Measurements from ENCODE around the gene ZNF839.
"Not testable (repeated sequence)": the region's sequence is repeated elsewhere in the genome, so short reads cannot be mapped to it uniquely, and the experiment has no call there.

ZNF839 gene

GRCh38 chr14:102314242-102315011 lies 5.1 kb upstream of the ZNF839 start:
- DNase-seq: peak; percentile 88

DNA sequence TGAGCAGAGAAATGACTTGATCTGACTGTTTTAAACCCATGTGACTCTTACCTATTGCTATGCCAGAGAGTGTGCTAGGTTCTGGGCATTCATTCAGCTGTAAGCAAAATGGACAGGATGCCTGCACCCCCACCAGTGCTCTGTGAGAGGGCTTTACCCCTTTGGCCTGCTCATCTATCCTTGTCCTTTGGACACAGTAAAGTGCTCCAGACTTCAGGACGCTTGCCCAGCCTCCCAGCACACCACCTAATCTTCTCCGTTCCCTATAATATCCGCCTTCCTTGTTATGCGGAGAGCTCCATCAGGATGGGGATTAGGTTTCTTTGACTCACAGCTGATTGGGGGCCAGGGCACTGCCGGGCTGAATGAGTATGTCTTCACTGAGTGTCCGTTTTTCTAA lies 4.4 kb upstream of the ZNF839 start:
- no peak for DNase-seq

GRCh38 chr14:102316338-102316742 lies 3.2 kb upstream of the ZNF839 start:
- DNase-seq: peak; percentile 82

- peak; percentile 95 for DNase-seq
These were observed 2.6 kb upstream of the ZNF839 start for GRCh38 chr14:102316743-102317563.

DNA sequence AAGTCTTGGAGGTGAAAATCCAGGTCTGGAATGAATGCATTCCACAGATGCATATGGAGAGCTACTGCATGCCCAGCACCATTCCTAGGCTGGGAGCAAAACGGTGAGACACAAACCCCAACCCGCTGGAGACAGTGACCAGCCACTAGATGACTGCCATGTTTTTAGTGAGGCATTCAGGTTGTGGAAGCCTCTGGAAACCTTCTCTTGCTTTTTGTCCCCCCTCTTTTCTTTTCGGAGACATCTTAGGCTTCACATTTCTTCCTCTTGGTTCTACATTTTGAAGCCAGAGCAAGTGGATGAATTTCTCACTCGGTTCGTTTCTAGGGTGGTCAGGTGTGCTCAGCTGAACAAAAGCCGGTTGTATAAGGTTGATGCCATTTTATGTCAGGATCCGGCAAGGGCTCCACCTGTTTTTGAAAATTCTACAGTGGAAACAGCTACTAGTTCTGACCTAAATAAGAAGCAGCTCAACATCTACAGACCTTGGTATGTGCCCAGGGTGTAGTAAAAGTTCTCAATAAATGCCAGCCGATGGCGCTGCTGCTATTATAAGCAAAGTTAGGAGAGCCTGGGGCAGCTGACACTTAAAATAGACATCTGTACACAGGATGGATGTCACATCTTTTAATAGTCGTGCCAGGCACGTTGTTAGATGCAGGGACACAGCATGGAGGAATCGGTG lies 1.8 kb upstream of the ZNF839 start:
- no peak for DNase-seq

GRCh38 chr14:102318781-102319276 lies 717 bp upstream of the ZNF839 start:
- no peak for DNase-seq

DNA sequence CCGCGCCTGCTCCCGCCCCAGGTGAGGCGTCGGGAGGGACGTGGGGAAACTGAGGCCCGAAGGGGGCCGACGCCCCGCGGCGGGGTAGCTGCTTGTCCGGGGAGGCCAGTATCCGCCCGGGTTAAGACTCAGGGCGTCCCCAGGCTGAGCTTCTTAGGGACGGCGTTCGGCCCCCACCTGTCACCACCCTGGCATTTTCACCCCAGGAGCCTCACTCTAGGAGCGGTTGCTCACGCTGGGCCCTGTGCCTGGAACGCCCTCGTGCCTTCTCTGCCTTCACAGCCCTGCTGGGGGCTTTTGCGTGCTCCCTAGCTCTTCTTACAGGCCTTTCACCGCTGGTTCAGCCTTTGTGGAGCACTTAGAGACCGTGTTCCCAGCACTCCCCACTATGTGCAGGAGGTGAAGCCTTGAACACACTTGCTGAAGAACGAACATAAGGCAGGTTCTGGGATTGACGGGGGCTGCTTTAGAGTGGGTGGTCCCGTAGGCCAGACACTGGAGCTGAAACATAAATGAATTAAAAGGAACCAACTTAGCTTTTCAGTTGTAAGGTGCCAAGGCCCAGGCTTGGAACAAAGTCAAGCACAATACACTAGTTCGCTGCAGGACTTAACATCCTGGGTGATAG lies 601 bp downstream of the ZNF839 start:
- peak; percentile 66 for DNase-seq

GRCh38 chr14:102320671-102321455 lies 1.3 kb downstream of the ZNF839 start:
- no peak for DNase-seq

GRCh38 chr14:102321456-102322422 lies 2.2 kb downstream of the ZNF839 start:
- no peak for DNase-seq

DNA sequence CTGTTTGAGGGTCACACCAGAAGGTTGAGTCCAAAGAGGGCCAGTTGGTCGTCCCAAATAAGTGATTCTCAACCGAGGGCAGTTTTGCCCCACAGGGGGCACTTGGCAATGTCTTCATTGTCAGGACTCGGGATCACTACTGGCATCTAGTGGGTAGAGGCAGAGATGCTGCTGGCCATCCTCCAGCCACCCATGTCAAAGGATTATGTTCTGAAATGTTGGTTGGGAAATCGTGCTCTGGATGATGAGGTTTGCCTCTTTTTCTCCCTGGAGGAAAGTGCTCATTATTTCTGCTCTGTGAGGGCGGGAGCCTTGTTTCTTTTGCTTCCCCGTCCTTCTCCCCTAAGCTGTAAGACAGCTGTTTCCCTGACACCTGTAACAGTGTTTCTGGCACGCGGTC lies 3.6 kb downstream of the ZNF839 start:
- DNase-seq: peak; percentile 54

- no peak for DNase-seq
These were observed 6.3 kb downstream of the ZNF839 start for GRCh38 chr14:102325791-102326345.

DNA sequence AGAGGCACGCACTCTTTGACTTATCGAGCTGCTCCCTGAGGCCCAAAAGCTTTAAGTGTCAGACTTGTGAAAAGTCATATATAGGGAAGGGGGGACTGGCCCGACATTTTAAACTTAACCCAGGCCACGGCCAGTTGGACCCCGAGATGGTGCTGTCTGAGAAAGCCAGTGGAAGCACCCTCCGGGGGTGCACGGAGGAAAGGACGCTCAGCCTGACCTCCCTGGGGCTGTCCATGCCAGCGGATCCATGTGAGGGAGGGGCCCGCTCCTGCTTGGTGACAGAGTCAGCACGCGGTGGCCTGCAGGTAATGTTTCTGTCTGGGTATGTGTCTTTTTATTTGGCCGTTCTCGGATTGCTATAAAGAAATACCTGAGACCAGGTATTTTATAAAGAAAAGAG lies 7.0 kb downstream of the ZNF839 start:
- DNase-seq: no peak

DNA sequence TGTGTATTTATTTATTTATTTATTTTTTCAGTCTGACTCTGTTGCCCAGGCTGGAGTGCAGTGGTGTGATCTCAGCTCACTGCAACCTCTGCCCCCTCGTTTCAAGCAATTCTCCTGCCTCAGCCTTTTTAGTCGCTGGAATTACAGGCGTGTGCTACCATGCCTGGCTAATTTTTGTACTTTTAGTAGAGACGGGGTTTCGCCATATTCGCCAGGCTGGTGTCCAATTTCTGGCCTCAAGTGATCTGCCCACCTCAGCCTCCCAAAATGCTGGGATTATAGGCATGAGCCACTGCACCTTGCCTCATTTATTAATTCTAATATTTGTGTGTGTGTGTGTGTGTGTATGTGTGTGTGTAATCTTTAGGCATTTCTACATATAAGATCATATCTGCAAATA lies 9.8 kb downstream of the ZNF839 start:
- DNase-seq: not testable (repeated sequence)

DNA sequence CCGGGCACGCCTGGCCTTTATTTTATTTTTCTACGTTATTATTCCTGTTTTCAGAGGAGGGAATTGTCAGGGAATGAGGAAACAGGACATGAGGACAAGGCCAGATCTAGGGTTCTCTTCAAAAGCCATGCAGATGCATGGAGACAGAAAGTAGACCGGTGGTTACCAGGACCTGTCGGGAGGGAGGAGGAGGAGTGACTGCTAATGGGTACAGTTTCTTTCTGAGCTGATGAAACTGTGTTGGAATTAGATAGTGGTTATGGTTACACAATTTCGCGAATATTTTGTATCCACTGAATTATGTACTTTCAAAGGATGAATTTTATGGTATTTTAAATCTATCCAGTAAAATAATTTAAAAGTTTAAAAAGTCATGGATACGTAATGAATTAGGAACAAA lies 11.3 kb downstream of the ZNF839 start:
- DNase-seq: no peak

- DNase-seq: no peak
These were observed 13.8 kb downstream of the ZNF839 start for GRCh38 chr14:102333390-102333789.

GRCh38 chr14:102333795-102334705 lies 14.5 kb downstream of the ZNF839 start:
- DNase-seq: no peak

GRCh38 chr14:102335163-102335562 lies 15.6 kb downstream of the ZNF839 start:
- no peak for DNase-seq

DNA sequence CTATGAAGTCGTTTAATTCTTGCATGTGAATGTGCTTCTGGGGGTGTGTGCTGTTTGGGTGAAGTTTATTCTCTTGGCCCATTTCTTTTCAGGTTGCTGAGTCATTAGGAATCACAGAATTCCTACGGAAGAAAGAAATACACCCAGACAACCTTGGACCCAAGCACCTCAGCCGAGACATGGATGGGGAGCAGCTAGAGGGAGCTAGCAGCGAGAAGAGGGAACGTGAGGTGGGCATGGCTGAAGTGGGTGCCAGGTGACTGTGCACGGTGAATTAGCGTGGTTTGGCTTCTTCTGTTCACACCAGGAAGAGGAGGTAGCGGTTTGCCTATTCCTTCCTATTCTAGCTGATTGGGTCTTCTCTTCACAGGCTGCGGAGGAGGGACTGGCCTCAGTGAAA lies 19.2 kb downstream of the ZNF839 start:
- no peak for DNase-seq

DNA sequence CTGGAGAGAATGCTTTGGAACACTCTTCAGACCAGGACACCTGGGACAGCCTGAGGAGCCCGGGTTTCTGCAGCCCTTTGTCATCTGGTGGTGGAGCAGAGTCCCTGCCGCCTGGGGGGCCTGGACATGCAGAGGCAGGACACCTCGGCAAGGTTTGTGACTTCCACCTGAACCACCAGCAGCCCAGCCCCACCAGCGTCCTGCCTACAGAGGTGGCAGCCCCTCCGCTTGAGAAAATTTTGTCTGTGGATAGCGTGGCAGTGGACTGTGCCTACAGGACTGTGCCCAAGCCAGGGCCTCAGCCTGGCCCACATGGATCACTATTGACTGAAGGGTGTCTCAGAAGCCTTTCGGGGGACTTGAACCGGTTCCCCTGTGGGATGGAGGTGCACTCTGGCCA lies 22.0 kb downstream of the ZNF839 start:
- no peak for DNase-seq

Measured in right hindlimb (tissue), 1 donor.